Progenitor cell of endocrine pancreas (in vitro differentiated cells): ENCODE data around the gene CDH15. TPM values are rescaled to one million over a fixed set of nuclear protein-coding genes. Genes with fewer than 3 reads are reported as not detected.
"Not testable (repeated sequence)": the region's sequence is repeated elsewhere in the genome, so short reads cannot be mapped to it uniquely, and the experiment has no call there.

Experiments
- DNase-seq: peaks from one replicate; pipeline ENCODE4 v3.0.0; 2021; ENCODE audit warnings: low spot score; ENCODE audit not compliant: unreplicated experiment
- H3K27ac Mint-ChIP-seq: 2 replicates; pipeline ENCODE4 v1.8.0; 2021; ENCODE audit warnings: mild to moderate bottlenecking, moderate library complexity, mixed read lengths
- H3K27me3 Mint-ChIP-seq: 2 replicates; pipeline ENCODE4 v1.8.0; 2021; ENCODE audit warnings: mixed read lengths
- H3K36me3 Mint-ChIP-seq: 2 replicates; pipeline ENCODE4 v1.8.0; 2022; ENCODE audit warnings: mixed read lengths; ENCODE audit not compliant: insufficient read depth
- H3K4me1 Mint-ChIP-seq: 2 replicates; pipeline ENCODE4 v1.8.0; 2021; ENCODE audit warnings: low read depth, mixed read lengths
- H3K4me3 Mint-ChIP-seq: 2 replicates; pipeline ENCODE4 v1.8.0; 2021; ENCODE audit warnings: low read depth, mild to moderate bottlenecking, moderate library complexity, mixed read lengths
- H3K9me3 Mint-ChIP-seq: 2 replicates; pipeline ENCODE4 v1.8.0; 2021; ENCODE audit warnings: low read depth, mixed read lengths
- total RNA-seq: library from RNA; stranded (reverse); gene quantifications from 2 replicates; pipeline ENCODE4 v1.2.1, GENCODE V29; 2021
- TF ChIP-seq, protein P1 (sequence below): fragments of 200-600 bp; sonication (generic); IDR thresholded peaks from one replicate; pipeline ENCODE4 v1.5.0; 2021; ENCODE audit warnings: antibody characterized with exemption, mild to moderate bottlenecking; ENCODE audit not compliant: unreplicated experiment

CDH15 gene
- total RNA-seq, 1 donor from 2014 or later: not detected

- no peak for DNase-seq
- Mint-ChIP-seq H3K27me3 (peaks cover 27% of the 10 kb centered on the region), H3K27ac (peak overlapping the region; percentile 29), H3K36me3 (no peaks in the 10 kb centered on the region), H3K9me3 (no peaks in the 10 kb centered on the region), H3K4me3 (no peak overlapping the region), H3K4me1 (no peaks in the 10 kb centered on the region)
- TF ChIP-seq, protein P1, sequence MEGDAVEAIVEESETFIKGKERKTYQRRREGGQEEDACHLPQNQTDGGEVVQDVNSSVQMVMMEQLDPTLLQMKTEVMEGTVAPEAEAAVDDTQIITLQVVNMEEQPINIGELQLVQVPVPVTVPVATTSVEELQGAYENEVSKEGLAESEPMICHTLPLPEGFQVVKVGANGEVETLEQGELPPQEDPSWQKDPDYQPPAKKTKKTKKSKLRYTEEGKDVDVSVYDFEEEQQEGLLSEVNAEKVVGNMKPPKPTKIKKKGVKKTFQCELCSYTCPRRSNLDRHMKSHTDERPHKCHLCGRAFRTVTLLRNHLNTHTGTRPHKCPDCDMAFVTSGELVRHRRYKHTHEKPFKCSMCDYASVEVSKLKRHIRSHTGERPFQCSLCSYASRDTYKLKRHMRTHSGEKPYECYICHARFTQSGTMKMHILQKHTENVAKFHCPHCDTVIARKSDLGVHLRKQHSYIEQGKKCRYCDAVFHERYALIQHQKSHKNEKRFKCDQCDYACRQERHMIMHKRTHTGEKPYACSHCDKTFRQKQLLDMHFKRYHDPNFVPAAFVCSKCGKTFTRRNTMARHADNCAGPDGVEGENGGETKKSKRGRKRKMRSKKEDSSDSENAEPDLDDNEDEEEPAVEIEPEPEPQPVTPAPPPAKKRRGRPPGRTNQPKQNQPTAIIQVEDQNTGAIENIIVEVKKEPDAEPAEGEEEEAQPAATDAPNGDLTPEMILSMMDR: no peak
Observed at GRCh38 chr16:89189358-89190025, 17.9 kb downstream of the CDH15 start.

DNA sequence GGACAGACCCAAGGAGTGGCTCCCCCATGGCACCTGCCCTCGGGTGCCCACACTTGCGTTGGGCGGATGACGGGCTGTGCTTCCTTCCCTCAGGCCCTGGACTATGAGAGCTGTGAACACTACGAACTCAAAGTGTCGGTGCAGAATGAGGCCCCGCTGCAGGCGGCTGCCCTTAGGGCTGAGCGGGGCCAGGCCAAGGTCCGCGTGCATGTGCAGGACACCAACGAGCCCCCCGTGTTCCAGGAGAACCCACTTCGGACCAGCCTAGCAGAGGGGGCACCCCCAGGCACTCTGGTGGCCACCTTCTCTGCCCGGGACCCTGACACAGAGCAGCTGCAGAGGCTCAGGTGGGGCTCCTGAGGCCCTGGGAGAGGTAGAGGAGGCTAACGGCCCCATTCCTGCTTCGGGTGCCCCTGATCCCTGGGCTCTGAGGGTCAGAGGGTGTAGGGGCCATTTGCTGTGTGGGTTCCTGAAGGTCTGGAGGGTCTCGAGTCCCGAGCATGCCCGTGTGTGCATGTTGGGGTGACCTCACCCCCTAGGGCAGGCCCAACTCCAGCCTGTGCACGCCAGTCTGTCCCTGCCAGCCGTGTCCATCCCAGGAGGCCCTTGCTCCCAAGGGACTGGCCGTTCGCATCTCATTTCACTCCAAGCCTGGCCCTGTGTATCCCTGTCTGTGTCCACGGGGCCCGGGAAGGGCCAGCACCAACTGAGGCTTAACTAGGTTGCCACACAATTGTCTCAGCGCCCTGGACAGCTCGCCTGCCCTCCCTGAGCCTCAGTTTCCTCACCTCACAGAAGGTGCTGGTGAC lies 18.8 kb downstream of the CDH15 start:
- Mint-ChIP-seq H3K27me3 (peaks cover 25% of the 10 kb centered on the region), H3K9me3 (no peaks in the 10 kb centered on the region), H3K36me3 (no peaks in the 10 kb centered on the region), H3K27ac (no peak overlapping the region), H3K4me1 (no peaks in the 10 kb centered on the region), H3K4me3 (no peak overlapping the region)
- DNase-seq: peak; percentile 12
- TF ChIP-seq, protein P1: no peak

DNA sequence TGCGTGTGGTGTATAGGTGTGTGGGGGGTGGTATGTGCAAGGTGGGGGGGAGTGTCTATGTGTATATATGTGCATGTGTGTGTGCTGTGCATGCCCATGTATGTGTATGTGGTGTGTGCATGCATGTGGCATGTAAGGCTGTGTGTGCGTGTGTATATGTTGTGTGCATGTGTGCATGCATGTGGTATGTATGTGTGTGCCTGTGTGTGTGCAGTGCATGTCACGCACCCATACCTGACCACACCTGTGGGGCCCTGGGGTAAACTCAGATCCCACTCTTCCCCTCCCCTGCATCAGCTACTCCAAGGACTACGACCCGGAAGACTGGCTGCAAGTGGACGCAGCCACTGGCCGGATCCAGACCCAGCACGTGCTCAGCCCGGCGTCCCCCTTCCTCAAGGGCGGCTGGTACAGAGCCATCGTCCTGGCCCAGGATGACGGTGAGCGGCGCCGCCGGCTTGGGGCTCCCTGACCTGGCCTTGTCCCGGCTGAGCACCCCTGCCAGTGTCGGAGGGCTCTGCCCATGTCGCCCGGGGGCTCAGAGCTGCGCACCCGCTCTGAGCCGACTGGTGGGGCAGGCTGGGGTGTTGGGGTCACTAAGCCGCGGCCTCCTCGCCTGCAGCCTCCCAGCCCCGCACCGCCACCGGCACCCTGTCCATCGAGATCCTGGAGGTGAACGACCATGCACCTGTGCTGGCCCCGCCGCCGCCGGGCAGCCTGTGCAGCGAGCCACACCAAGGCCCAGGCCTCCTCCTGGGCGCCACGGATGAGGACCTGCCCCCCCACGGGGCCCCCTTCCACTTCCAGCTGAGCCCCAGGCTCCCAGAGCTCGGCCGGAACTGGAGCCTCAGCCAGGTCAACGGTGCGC lies 19.7 kb downstream of the CDH15 start:
- Mint-ChIP-seq H3K9me3 (no peaks in the 10 kb centered on the region), H3K4me1 (no peaks in the 10 kb centered on the region), H3K36me3 (no peaks in the 10 kb centered on the region), H3K27me3 (peaks cover 25% of the 10 kb centered on the region), H3K4me3 (no peak overlapping the region), H3K27ac (no peak overlapping the region)
- TF ChIP-seq, protein P1: no peak
- DNase-seq: peak; percentile 8

- H3K9me3 Mint-ChIP-seq: no peaks in the 10 kb centered on the region
- DNase-seq: peak; percentile 12
- no peaks in the 10 kb centered on the region for H3K4me1 Mint-ChIP-seq
- H3K4me3 Mint-ChIP-seq: no peak overlapping the region
- peaks cover 25% of the 10 kb centered on the region for H3K27me3 Mint-ChIP-seq
- TF ChIP-seq, protein P1: no peak
- no peaks in the 10 kb centered on the region for H3K36me3 Mint-ChIP-seq
- no peak overlapping the region for H3K27ac Mint-ChIP-seq
Observed at GRCh38 chr16:89191901-89192185, 20.3 kb downstream of the CDH15 start.

DNA sequence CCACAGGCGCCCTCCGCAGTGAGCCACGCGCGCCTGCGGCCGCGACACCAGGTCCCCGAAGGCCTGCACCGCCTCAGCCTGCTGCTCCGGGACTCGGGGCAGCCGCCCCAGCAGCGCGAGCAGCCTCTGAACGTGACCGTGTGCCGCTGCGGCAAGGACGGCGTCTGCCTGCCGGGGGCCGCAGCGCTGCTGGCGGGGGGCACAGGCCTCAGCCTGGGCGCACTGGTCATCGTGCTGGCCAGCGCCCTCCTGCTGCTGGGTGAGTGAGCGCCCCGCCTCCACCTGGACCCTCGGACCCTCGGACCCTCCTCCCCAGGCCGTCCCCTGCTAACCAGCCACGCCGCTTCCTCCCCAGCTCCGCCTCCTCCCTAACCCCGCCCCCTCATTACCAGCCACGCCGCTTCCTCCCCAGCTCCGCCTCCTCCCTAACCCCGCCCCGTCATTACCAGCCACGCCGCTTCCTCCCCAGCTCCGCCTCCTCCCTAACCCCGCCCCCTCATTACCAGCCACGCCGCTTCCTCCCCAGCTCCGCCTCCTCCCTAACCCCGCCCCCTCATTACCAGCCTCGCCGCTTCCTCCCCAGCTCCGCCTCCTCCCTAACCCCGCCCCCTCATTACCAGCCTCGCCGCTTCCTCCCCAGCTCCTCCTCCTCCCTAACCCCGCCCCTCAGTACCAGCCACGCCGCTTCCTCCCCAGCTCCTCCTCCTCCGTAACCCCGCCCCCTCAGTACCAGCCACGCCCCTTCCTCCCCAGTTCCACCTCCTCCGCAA lies 20.8 kb downstream of the CDH15 start:
- not testable (repeated sequence) for H3K4me3 Mint-ChIP-seq, H3K9me3 Mint-ChIP-seq, H3K27ac Mint-ChIP-seq, H3K36me3 Mint-ChIP-seq, H3K4me1 Mint-ChIP-seq
- H3K27me3 Mint-ChIP-seq: peaks cover 24% of the 10 kb centered on the region
- DNase-seq: peak; percentile 17
